Mesodermal cell (in vitro differentiated cells): ENCODE results near the gene ZNF579.

ENCODE experiments used
- H3K27ac ChIP-seq: 2 replicates; pipeline ENCODE4 v1.7.0; 2013; ENCODE audit warnings: mild to moderate bottlenecking, low read depth, low read length, moderate library complexity; ENCODE audit not compliant: severe bottlenecking
- H3K36me3 ChIP-seq: 2 replicates; pipeline ENCODE4 v1.7.1; 2013; ENCODE audit warnings: mild to moderate bottlenecking, low read length, moderate library complexity; ENCODE audit not compliant: control insufficient read depth, insufficient read depth
- H3K4me1 ChIP-seq: one replicate; pipeline ENCODE4 v1.7.1; 2013; ENCODE audit warnings: mild to moderate bottlenecking, low read length; ENCODE audit not compliant: insufficient read depth, control insufficient read depth, poor library complexity, severe bottlenecking
- H3K4me3 ChIP-seq: 2 replicates; pipeline ENCODE4 v1.7.0; 2013; ENCODE audit warnings: low read length, control low read depth, mild to moderate bottlenecking; ENCODE audit not compliant: insufficient read depth, poor library complexity, severe bottlenecking; ENCODE audit errors: extremely low read depth
- H3K9me3 ChIP-seq: 2 replicates; pipeline ENCODE4 v1.7.1; 2013; ENCODE audit warnings: mild to moderate bottlenecking, low read length, moderate library complexity; ENCODE audit not compliant: control insufficient read depth
- WGBS, 2 experiments: methylation state at CpG; one replicate each; pipeline ENCODE4 v1.1.5; 2013; ENCODE audit warnings: missing lambda C conversion rate in 2 of 2; ENCODE audit not compliant: insufficient coverage in 2 of 2; 5-methylcytosine and 5-hydroxymethylcytosine counted together

Gene ZNF579

GRCh38 chr19:55566823-55567222 lies 13.8 kb downstream of the ZNF579 start:
- H3K9me3 ChIP-seq: no peaks in the 10 kb centered on the region
- H3K4me3 ChIP-seq: no peak overlapping the region
- WGBS, 2 experiments: 60 to 65% methylated on average over 5 to 7 of the region's 9 CpGs
- H3K27ac ChIP-seq: no peak overlapping the region
- H3K36me3 ChIP-seq: no peaks in the 10 kb centered on the region
- no peaks in the 10 kb centered on the region for H3K4me1 ChIP-seq

GRCh38 chr19:55563261-55563690 lies 17.4 kb downstream of the ZNF579 start:
- Histone ChIP-seq H3K27ac (no peak overlapping the region), H3K4me3 (no peak overlapping the region), H3K4me1 (no peaks in the 10 kb centered on the region), H3K9me3 (peaks cover 5% of the 10 kb centered on the region), H3K36me3 (no peaks in the 10 kb centered on the region)
- 82 to 84% methylated on average over 11 to 12 of the region's 12 CpGs for WGBS, 2 experiments

- Histone ChIP-seq H3K4me1 (no peaks in the 10 kb centered on the region), H3K9me3 (peaks cover 5% of the 10 kb centered on the region), H3K4me3 (no peak overlapping the region), H3K27ac (no peak overlapping the region), H3K36me3 (no peaks in the 10 kb centered on the region)
- 94% methylated on average over 6 to 7 of the region's 9 CpGs for WGBS, 2 experiments
Measured at GRCh38 chr19:55559684-55560083, 21.0 kb downstream of the ZNF579 start.

- no peaks in the 10 kb centered on the region for H3K9me3 ChIP-seq
- WGBS, 2 experiments: 76 to 86% methylated on average over 4 to 8 of the region's 8 CpGs
- no peak overlapping the region for H3K27ac ChIP-seq
- peaks cover 11% of the 10 kb centered on the region for H3K4me1 ChIP-seq
- H3K36me3 ChIP-seq: no peaks in the 10 kb centered on the region
- H3K4me3 ChIP-seq: no peak overlapping the region
Measured at GRCh38 chr19:55554741-55555152, 25.9 kb downstream of the ZNF579 start.

GRCh38 chr19:55554302-55554701 lies 26.3 kb downstream of the ZNF579 start:
- no peak overlapping the region for H3K4me3 ChIP-seq
- H3K4me1 ChIP-seq: peaks cover 11% of the 10 kb centered on the region
- 93 to 97% methylated on average over 3 to 7 of the region's 9 CpGs for WGBS, 2 experiments
- no peak overlapping the region for H3K27ac ChIP-seq
- H3K9me3 ChIP-seq: no peaks in the 10 kb centered on the region
- H3K36me3 ChIP-seq: no peaks in the 10 kb centered on the region

- H3K9me3 ChIP-seq: no peaks in the 10 kb centered on the region
- H3K36me3 ChIP-seq: no peaks in the 10 kb centered on the region
- peaks cover 11% of the 10 kb centered on the region for H3K4me1 ChIP-seq
- H3K27ac ChIP-seq: no peak overlapping the region
- H3K4me3 ChIP-seq: no peak overlapping the region
- WGBS, 2 experiments: 55 to 58% methylated on average over 10 to 12 of the region's 13 CpGs
Measured at GRCh38 chr19:55553217-55554182, 27.1 kb downstream of the ZNF579 start.

- 37 to 49% methylated on average over 5 to 8 of the region's 13 CpGs for WGBS, 2 experiments
- H3K4me1 ChIP-seq: peaks cover 11% of the 10 kb centered on the region
- H3K27ac ChIP-seq: no peak overlapping the region
Measured at GRCh38 chr19:55552620-55553019, 28.0 kb downstream of the ZNF579 start.

GRCh38 chr19:55552206-55552605 lies 28.4 kb downstream of the ZNF579 start:
- H3K36me3 ChIP-seq: no peaks in the 10 kb centered on the region
- 67 to 83% methylated on average over 2 of the region's 5 CpGs for WGBS, 2 experiments
- H3K4me3 ChIP-seq: no peak overlapping the region
- H3K4me1 ChIP-seq: peaks cover 14% of the 10 kb centered on the region
- no peaks in the 10 kb centered on the region for H3K9me3 ChIP-seq
- no peak overlapping the region for H3K27ac ChIP-seq

More at GRCh38 chr19:55552620-55553019, 28.0 kb downstream of the ZNF579 start:
- Histone ChIP-seq H3K36me3 (no peaks in the 10 kb centered on the region), H3K9me3 (no peaks in the 10 kb centered on the region), H3K4me3 (no peak overlapping the region)

DNA sequence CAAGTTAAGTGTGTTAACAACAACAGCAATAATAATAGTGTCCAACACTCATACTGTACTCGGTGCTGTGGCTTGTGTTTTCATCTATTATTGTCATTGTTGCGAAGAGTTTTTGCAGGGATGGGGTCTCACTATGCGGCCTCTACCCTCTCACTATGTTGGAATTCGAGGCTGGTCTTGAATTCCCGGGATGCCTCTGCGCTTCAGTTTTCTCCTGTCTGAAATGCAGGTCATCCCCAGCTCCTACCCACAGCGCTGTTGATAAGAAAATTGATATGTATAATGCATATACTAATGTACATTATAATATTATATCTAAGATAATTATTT lies 30.4 kb downstream of the ZNF579 start:
- H3K27ac ChIP-seq: peak overlapping the region; percentile 79

DNA sequence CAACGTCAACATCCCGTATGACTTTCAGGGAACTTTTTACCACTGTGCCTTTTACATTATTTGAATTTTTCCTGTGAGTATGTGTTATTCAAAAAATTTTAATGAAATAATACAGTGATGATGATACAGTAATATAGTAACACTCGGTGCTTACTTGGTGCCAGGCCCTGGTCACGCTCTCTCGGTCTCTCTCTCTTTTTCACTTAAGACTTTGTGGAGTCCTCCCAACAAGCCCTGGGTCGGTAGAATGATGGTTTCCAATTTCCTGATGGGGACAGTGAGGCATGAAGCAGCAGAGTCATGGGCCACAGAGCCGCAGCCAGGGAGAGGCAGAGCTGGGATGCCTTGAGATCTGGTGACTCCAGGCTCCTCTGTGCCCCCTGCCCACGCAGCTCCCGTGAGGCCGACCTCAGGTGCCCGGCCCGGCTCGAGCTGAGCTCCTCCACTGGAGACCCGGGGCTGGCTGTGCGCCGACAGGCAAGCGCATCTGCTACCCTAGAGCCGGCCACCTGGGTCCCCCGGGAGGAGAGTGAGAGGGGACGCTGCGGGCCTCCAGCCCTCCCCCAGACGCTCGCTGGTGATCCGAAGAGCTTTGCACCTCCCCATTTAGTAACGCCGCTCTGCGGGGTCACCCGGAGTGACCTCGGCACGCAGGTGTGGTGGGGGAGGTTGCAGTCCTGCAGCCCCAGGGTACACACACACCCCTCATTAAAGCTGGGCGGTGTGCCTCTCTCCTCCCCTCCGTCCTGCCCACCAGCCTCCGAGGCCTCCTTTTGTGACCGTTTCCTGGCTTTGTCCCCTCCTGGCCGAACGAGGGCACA lies 30.9 kb downstream of the ZNF579 start:
- Histone ChIP-seq H3K36me3 (no peaks in the 10 kb centered on the region), H3K4me3 (peak overlapping the region; percentile 23), H3K9me3 (no peaks in the 10 kb centered on the region), H3K27ac (peak overlapping the region; percentile 79), H3K4me1 (peaks cover 32% of the 10 kb centered on the region)
- WGBS, 2 experiments: 4 to 14% methylated on average over 16 to 19 of the region's 36 CpGs

More for the DNA sequence above, 30.4 kb downstream of the ZNF579 start:
- Histone ChIP-seq H3K4me1 (peaks cover 31% of the 10 kb centered on the region), H3K4me3 (peak overlapping the region; percentile 23), H3K9me3 (no peaks in the 10 kb centered on the region), H3K36me3 (no peaks in the 10 kb centered on the region)
- 6% methylated on average over 3 of the region's 7 CpGs; no CpG with 5 or more reads in 1 of the 2 experiments for WGBS, 2 experiments
